ENCODE measurements around the gene TYW1. TPM values are rescaled to one million over a fixed set of nuclear protein-coding genes. Genes with fewer than 3 reads are reported as not detected.
A peak's percentile ranks its signal among the peaks of the same experiment; 100 is the strongest.

TYW1 gene
- total RNA-seq, 1 donor from 2014 or later = 16.6 TPM

DNA sequence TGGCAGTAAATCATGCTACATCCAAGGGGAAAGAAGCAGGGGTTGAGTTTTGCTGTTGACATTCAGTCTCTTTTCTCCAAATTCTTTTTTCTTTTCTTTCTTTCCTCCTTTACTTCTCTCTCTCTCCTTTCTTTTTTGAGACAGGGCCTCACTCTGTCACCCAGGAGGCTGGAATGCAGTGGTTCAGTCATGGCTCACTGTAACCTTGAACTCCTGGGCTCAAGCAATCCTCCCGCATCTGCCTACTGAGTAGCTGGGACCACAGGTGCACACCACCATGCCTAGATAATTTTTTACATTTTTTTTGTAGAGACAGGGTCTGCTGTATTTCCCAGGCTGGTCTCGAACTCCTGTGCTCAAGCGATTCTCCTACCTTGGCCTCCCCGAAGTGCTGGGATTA, 36.4 kb upstream of the TYW1 start:
- no peak overlapping the region for H3K27ac Mint-ChIP-seq (ENCODE audit: unreplicated experiment)
- H3K36me3 Mint-ChIP-seq (ENCODE audit: low read depth, unreplicated experiment) = peaks cover 27% of the 10 kb centered on the region
- Histone ChIP-seq H3K79me2 (ENCODE audit: insufficient read depth, low read length) (no peaks in the 10 kb centered on the region), H3K27ac (ENCODE audit: low read depth, low read length) (no peak overlapping the region), H2AFZ (ENCODE audit: low read depth, low read length) (no peak overlapping the region), H4K20me1 (ENCODE audit: insufficient read depth, low read length) (no peaks in the 10 kb centered on the region), H3K9me3 (ENCODE audit: insufficient read depth, low read depth, low read length) (no peaks in the 10 kb centered on the region), H3K36me3 (ENCODE audit: insufficient read depth, low read length) (peaks cover 17% of the 10 kb centered on the region), H3K9ac (ENCODE audit: low read length) (no peak overlapping the region), H3K4me1 (ENCODE audit: insufficient read depth, low read length) (no peaks in the 10 kb centered on the region), H3K4me3 (ENCODE audit: insufficient read depth, low read depth, low read length) (no peak overlapping the region), H3K4me2 (ENCODE audit: low read length) (no peak overlapping the region), H3K27me3 (ENCODE audit: insufficient read depth, low read length) (no peaks in the 10 kb centered on the region)
- TF ChIP-seq, protein P1, sequence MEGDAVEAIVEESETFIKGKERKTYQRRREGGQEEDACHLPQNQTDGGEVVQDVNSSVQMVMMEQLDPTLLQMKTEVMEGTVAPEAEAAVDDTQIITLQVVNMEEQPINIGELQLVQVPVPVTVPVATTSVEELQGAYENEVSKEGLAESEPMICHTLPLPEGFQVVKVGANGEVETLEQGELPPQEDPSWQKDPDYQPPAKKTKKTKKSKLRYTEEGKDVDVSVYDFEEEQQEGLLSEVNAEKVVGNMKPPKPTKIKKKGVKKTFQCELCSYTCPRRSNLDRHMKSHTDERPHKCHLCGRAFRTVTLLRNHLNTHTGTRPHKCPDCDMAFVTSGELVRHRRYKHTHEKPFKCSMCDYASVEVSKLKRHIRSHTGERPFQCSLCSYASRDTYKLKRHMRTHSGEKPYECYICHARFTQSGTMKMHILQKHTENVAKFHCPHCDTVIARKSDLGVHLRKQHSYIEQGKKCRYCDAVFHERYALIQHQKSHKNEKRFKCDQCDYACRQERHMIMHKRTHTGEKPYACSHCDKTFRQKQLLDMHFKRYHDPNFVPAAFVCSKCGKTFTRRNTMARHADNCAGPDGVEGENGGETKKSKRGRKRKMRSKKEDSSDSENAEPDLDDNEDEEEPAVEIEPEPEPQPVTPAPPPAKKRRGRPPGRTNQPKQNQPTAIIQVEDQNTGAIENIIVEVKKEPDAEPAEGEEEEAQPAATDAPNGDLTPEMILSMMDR (IDR thresholded peaks at IDR 0.05; ENCODE audit: insufficient read depth, low read depth, low read length) = no peak
- TF ChIP-seq EZH2 (IDR thresholded peaks at IDR 0.05; ENCODE audit: insufficient read depth, low read length) = no peak
- H3K27me3 Mint-ChIP-seq (ENCODE audit: low read depth, unreplicated experiment) = no peaks in the 10 kb centered on the region
- H3K4me1 Mint-ChIP-seq (ENCODE audit: low read depth, unreplicated experiment) = peaks cover 20% of the 10 kb centered on the region
- H3K4me3 Mint-ChIP-seq (ENCODE audit: unreplicated experiment) = no peak overlapping the region
- no peak for FAIRE-seq
- DNase-seq (ENCODE audit: low read depth) = no peak
- H3K9me3 Mint-ChIP-seq (ENCODE audit: unreplicated experiment) = peaks cover 2% of the 10 kb centered on the region

DNA sequence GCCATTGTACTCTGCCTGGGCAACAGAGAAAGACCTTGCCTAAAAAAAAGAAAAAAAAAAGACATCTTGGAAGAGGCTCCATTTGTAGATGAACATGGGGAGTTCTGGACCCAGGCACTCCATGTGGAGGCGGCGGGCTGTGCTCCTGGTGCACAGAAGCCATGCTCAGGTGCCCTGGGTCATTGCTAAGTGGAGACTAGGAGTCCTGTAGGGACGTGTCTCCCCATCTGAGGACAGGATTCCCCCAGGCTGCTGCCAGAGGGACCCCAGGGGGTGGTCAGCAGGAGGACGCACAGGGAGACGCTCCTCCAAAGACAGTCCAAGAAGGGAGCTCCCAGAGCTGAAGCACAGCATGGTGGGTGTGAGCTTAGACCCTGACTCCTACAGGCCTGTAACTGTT, 35.5 kb upstream of the TYW1 start:
- no peak overlapping the region for H3K27ac Mint-ChIP-seq (ENCODE audit: unreplicated experiment)
- no peak for FAIRE-seq
- no peaks in the 10 kb centered on the region for H3K79me2 ChIP-seq (ENCODE audit: insufficient read depth, low read length)

DNA sequence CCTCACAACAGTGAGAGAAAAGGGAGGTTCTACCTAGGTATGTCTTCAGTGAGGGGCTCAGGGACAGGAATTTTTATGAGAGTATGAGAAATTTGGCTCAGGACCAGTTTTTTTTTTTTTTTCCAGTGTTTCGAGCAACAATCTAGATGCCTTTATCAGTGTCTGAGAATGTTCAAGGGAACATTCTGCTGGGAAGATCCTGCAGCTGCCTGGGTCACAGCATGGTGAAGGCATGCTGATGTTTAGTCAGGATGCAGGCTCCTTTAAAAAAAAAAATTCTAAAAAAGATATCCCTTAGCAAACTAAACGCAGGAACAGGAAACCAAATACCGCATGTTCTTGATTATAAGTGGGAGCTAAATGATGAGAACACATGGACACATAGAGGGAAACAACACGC, 32.2 kb upstream of the TYW1 start:
- no peaks in the 10 kb centered on the region for H3K9me3 ChIP-seq (ENCODE audit: insufficient read depth, low read depth, low read length)
- Mint-ChIP-seq H3K27ac (ENCODE audit: unreplicated experiment) (peak overlapping the region; percentile 81), H3K36me3 (ENCODE audit: low read depth, unreplicated experiment) (peaks cover 16% of the 10 kb centered on the region), H3K4me3 (ENCODE audit: unreplicated experiment) (no peak overlapping the region), H3K9me3 (ENCODE audit: unreplicated experiment) (peaks cover 3% of the 10 kb centered on the region), H3K27me3 (ENCODE audit: low read depth, unreplicated experiment) (no peaks in the 10 kb centered on the region), H3K4me1 (ENCODE audit: low read depth, unreplicated experiment) (peaks cover 5% of the 10 kb centered on the region)
- H3K9ac ChIP-seq (ENCODE audit: low read length) = no peak overlapping the region
- FAIRE-seq = no peak
- no peak overlapping the region for H3K4me2 ChIP-seq (ENCODE audit: low read length)
- no peaks in the 10 kb centered on the region for H3K79me2 ChIP-seq (ENCODE audit: insufficient read depth, low read length)
- TF ChIP-seq EZH2 (IDR thresholded peaks at IDR 0.05; ENCODE audit: insufficient read depth, low read length) = no peak
- TF ChIP-seq, protein P1 (IDR thresholded peaks at IDR 0.05; ENCODE audit: insufficient read depth, low read depth, low read length) = no peak
- DNase-seq (ENCODE audit: low read depth) = no peak
- H3K27me3 ChIP-seq (ENCODE audit: insufficient read depth, low read length) = no peaks in the 10 kb centered on the region
- no peaks in the 10 kb centered on the region for H4K20me1 ChIP-seq (ENCODE audit: insufficient read depth, low read length)
- H3K4me3 ChIP-seq (ENCODE audit: insufficient read depth, low read depth, low read length) = no peak overlapping the region
- H3K4me1 ChIP-seq (ENCODE audit: insufficient read depth, low read length) = no peaks in the 10 kb centered on the region
- H3K36me3 ChIP-seq (ENCODE audit: insufficient read depth, low read length) = no peaks in the 10 kb centered on the region
- H2AFZ ChIP-seq (ENCODE audit: low read depth, low read length) = no peak overlapping the region
- H3K27ac ChIP-seq (ENCODE audit: low read depth, low read length) = no peak overlapping the region

More for the DNA sequence above, 35.5 kb upstream of the TYW1 start:
- H3K27me3 Mint-ChIP-seq (ENCODE audit: low read depth, unreplicated experiment) = no peaks in the 10 kb centered on the region
- H3K9me3 ChIP-seq (ENCODE audit: insufficient read depth, low read depth, low read length) = no peaks in the 10 kb centered on the region
- no peaks in the 10 kb centered on the region for H4K20me1 ChIP-seq (ENCODE audit: insufficient read depth, low read length)
- H3K4me3 Mint-ChIP-seq (ENCODE audit: unreplicated experiment) = no peak overlapping the region
- H3K4me1 ChIP-seq (ENCODE audit: insufficient read depth, low read length) = no peaks in the 10 kb centered on the region
- peaks cover 21% of the 10 kb centered on the region for H3K36me3 Mint-ChIP-seq (ENCODE audit: low read depth, unreplicated experiment)
- peaks cover 2% of the 10 kb centered on the region for H3K9me3 Mint-ChIP-seq (ENCODE audit: unreplicated experiment)
- H3K9ac ChIP-seq (ENCODE audit: low read length) = no peak overlapping the region
- H3K27ac ChIP-seq (ENCODE audit: low read depth, low read length) = no peak overlapping the region
- no peaks in the 10 kb centered on the region for H3K27me3 ChIP-seq (ENCODE audit: insufficient read depth, low read length)
- no peak overlapping the region for H3K4me3 ChIP-seq (ENCODE audit: insufficient read depth, low read depth, low read length)
- no peak overlapping the region for H3K4me2 ChIP-seq (ENCODE audit: low read length)
- peaks cover 11% of the 10 kb centered on the region for H3K36me3 ChIP-seq (ENCODE audit: insufficient read depth, low read length)
- H3K4me1 Mint-ChIP-seq (ENCODE audit: low read depth, unreplicated experiment) = peaks cover 20% of the 10 kb centered on the region
- TF ChIP-seq, protein P1 (IDR thresholded peaks at IDR 0.05; ENCODE audit: insufficient read depth, low read depth, low read length) = no peak
- no peak for TF ChIP-seq EZH2 (IDR thresholded peaks at IDR 0.05; ENCODE audit: insufficient read depth, low read length)
- DNase-seq (ENCODE audit: low read depth) = no peak
- no peak overlapping the region for H2AFZ ChIP-seq (ENCODE audit: low read depth, low read length)
